CD14-positive monocyte (primary cell): ENCODE data around the gene WWTR1. TPM values are rescaled to one million over a fixed set of nuclear protein-coding genes. Genes with fewer than 3 reads are reported as not detected.

ENCODE experiments used
- DNase-seq, 3 donors: peaks; one replicate each; pipeline ENCODE4 v3.0.0-alpha.2; 2011 to 2022
- H2AFZ ChIP-seq: 2 replicates; pipeline ENCODE4 v1.6.0; 2012; ENCODE audit warnings: mild to moderate bottlenecking, low read depth, low read length, inconsistent platforms; ENCODE audit not compliant: insufficient read depth, poor library complexity, severe bottlenecking
- H3K27ac ChIP-seq, 2 donors: 1 replicate in 1 of 2; 2 replicates in 1 of 2; pipeline ENCODE4 v1.5.1; 2012 to 2013; ENCODE audit warnings: low read length in 2 of 2, control low read depth in 1 of 2, inconsistent platforms in 1 of 2, low read depth in 1 of 2, mild to moderate bottlenecking in 1 of 2
- H3K27me3 ChIP-seq, 2 donors: one replicate each; pipeline versions ENCODE4 v1.6.0 to v1.6.1; 2011 to 2013; ENCODE audit warnings: low read length in 2 of 2; ENCODE audit not compliant: control insufficient read depth in 2 of 2, insufficient read depth in 2 of 2
- H3K36me3 ChIP-seq, 2 donors: replicated peaks in 1 of 2; 1 replicate in 1 of 2; 2 replicates in 1 of 2; pipeline versions ENCODE4 v1.5.1 to v1.6.1; 2012 to 2013; ENCODE audit warnings: low read length in 2 of 2, control low read depth in 1 of 2, inconsistent platforms in 1 of 2, mild to moderate bottlenecking in 1 of 2; ENCODE audit not compliant: insufficient read depth in 2 of 2, control insufficient read depth in 1 of 2
- H3K4me1 ChIP-seq, 2 donors: 1 replicate in 1 of 2; 2 replicates in 1 of 2; pipeline versions ENCODE4 v1.5.1 to v1.6.1; 2012 to 2013; ENCODE audit warnings: low read length in 2 of 2, control low read depth in 1 of 2, inconsistent platforms in 1 of 2, mild to moderate bottlenecking in 1 of 2, moderate library complexity in 1 of 2; ENCODE audit not compliant: insufficient read depth in 2 of 2, control insufficient read depth in 1 of 2
- H3K4me2 ChIP-seq: replicated peaks from 2 replicates; pipeline ENCODE3; 2012; ENCODE audit warnings: low read length, moderate library complexity, mild to moderate bottlenecking; ENCODE audit not compliant: poor library complexity, severe bottlenecking; ENCODE audit errors: extremely low read depth
- H3K4me3 ChIP-seq, 3 experiments: fragments of 200-600 bp in 1 of 3; sonication (generic) in 1 of 3; replicated peaks in 1 of 3; 1 replicate in 2 of 3; 2 replicates in 1 of 3; pipeline ENCODE4 v1.5.1; 2011 to 2013; ENCODE audit warnings: low read length in 3 of 3, mild to moderate bottlenecking in 3 of 3, control low read depth in 2 of 3, low read depth in 2 of 3, inconsistent platforms in 1 of 3, moderate library complexity in 1 of 3
- H3K79me2 ChIP-seq: 2 replicates; pipeline ENCODE4 v1.6.0; 2012; ENCODE audit warnings: mild to moderate bottlenecking, control low read depth, inconsistent platforms, low read length, moderate library complexity; ENCODE audit not compliant: insufficient read depth
- H3K9ac ChIP-seq: 2 replicates; pipeline ENCODE4 v1.6.0; 2017; ENCODE audit warnings: low read length, mild to moderate bottlenecking; ENCODE audit not compliant: insufficient read depth, poor library complexity, severe bottlenecking
- H3K9me3 ChIP-seq, 2 donors: replicated peaks in 1 of 2; 1 replicate in 1 of 2; 2 replicates in 1 of 2; pipeline versions ENCODE4 v1.5.1 to v1.6.1; 2012 to 2013; ENCODE audit warnings: low read length in 2 of 2, control low read depth in 1 of 2; ENCODE audit not compliant: control insufficient read depth in 1 of 2, insufficient read depth in 1 of 2
- H4K20me1 ChIP-seq: 2 replicates; pipeline ENCODE4 v1.6.0; 2012; ENCODE audit warnings: mild to moderate bottlenecking, low read length, control low read depth, moderate library complexity; ENCODE audit not compliant: insufficient read depth
- H3K27ac Mint-ChIP-seq, 7 donors: one replicate each; pipeline ENCODE4 v1.8.0; 2020; ENCODE audit warnings: mild to moderate bottlenecking in 7 of 7, mixed read lengths in 7 of 7, moderate library complexity in 6 of 7, inconsistent platforms in 2 of 7
- H3K27me3 Mint-ChIP-seq, 3 donors: one replicate each; pipeline ENCODE4 v1.8.0; 2021 to 2022; ENCODE audit warnings: low read depth in 3 of 3, mild to moderate bottlenecking in 3 of 3, mixed read lengths in 3 of 3, moderate library complexity in 3 of 3, inconsistent platforms in 1 of 3
- H3K36me3 Mint-ChIP-seq, 2 donors: one replicate each; pipeline ENCODE4 v1.8.0; 2020; ENCODE audit warnings: mixed read lengths in 2 of 2, inconsistent platforms in 1 of 2, mild to moderate bottlenecking in 1 of 2
- H3K4me1 Mint-ChIP-seq: one replicate; pipeline ENCODE4 v1.8.0; 2020; ENCODE audit warnings: mild to moderate bottlenecking, mixed read lengths
- H3K4me3 Mint-ChIP-seq, 2 donors: one replicate each; pipeline ENCODE4 v1.8.0; 2020; ENCODE audit warnings: mild to moderate bottlenecking in 2 of 2, mixed read lengths in 2 of 2, moderate library complexity in 1 of 2
- H3K9me3 Mint-ChIP-seq, 7 donors: one replicate each; pipeline ENCODE4 v1.8.0; 2020 to 2022; ENCODE audit warnings: mixed read lengths in 7 of 7, mild to moderate bottlenecking in 6 of 7, moderate library complexity in 6 of 7, inconsistent platforms in 2 of 7
- WGBS: methylation state at CpG from one replicate; pipeline ENCODE4 v1.1.5; 2013; ENCODE audit warnings: missing lambda C conversion rate; ENCODE audit not compliant: insufficient coverage; 5-methylcytosine and 5-hydroxymethylcytosine counted together
- intact Hi-C, 2 donors: fragments of 100-400 bp; cut with micrococcal nuclease; formaldehyde crosslinking; loops; one replicate each; pipeline versions ENCODE4 v1.15.0 to v1.15.1; 2023
- polyA plus RNA-seq, 3 donors: library from polyadenylated mRNA; depleted of rRNA in 1 of 3; unstranded in 2 of 3; stranded (reverse) in 1 of 3; fragments of 300-500 nt in 2 of 3; fragments of >200 nt in 1 of 3; fragmentation: Illumina TruSeq in 2 of 3; gene quantifications; 1 replicate in 2 of 3; 2 replicates in 1 of 3; pipeline ENCODE4 v1.2.3, GENCODE V29; 2012 to 2021
- TF ChIP-seq, protein P1 (sequence below): fragments of 200-600 bp; IDR thresholded peaks from one replicate; pipeline ENCODE4 v1.8.0; 2022; ENCODE audit warnings: antibody characterized with exemption, mild to moderate bottlenecking

The WWTR1 gene
- polyA plus RNA-seq, 3 donors, result not detected

DNA sequence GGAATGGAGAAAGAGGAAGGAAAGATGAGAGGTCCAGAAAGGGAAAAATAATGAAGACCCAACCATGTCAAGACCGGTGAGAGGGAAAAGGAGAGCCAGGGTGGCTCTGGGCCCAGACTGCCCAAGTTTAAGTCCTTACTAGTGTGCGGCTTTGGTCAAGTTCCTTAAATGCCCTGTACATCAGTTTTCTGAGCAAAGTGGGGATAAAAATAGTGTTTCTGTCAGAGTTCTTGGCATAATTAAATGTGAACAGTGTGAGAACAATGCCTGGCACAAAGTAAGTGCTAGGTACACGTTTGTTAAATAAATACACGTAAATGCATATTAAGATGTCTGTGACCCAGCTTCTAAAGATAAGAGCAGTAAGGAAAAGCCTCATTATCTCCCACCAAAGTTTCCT is 23.8 kb downstream of the WWTR1 start:
- Mint-ChIP-seq H3K36me3 (no peaks in the 10 kb centered on the region), H3K27ac (no peak overlapping the region), H3K4me3 (peak overlapping the region in 1 of 2 donors; percentile 44), H3K27me3 (peaks cover 76 to 96% (median 91%) of the 10 kb centered on the region in 3 donors), H3K4me1 (peaks cover 4% of the 10 kb centered on the region), H3K9me3 (peaks cover 0 to 6% (median 4%) of the 10 kb centered on the region in 7 donors)
- no peaks in the 10 kb centered on the region for H3K79me2 ChIP-seq
- H3K9me3 ChIP-seq, result no peaks in the 10 kb centered on the region
- no peaks in the 10 kb centered on the region for H3K4me1 ChIP-seq
- H2AFZ ChIP-seq, result no peak overlapping the region
- H3K9ac ChIP-seq, result no peak overlapping the region
- H3K27ac ChIP-seq, result no peak overlapping the region
- no peak overlapping the region for H3K4me3 ChIP-seq
- H3K4me2 ChIP-seq, result no peak overlapping the region
- 91% methylated on average over 4 of the region's 4 CpGs for WGBS
- no peaks in the 10 kb centered on the region for H3K36me3 ChIP-seq
- TF ChIP-seq, protein P1, sequence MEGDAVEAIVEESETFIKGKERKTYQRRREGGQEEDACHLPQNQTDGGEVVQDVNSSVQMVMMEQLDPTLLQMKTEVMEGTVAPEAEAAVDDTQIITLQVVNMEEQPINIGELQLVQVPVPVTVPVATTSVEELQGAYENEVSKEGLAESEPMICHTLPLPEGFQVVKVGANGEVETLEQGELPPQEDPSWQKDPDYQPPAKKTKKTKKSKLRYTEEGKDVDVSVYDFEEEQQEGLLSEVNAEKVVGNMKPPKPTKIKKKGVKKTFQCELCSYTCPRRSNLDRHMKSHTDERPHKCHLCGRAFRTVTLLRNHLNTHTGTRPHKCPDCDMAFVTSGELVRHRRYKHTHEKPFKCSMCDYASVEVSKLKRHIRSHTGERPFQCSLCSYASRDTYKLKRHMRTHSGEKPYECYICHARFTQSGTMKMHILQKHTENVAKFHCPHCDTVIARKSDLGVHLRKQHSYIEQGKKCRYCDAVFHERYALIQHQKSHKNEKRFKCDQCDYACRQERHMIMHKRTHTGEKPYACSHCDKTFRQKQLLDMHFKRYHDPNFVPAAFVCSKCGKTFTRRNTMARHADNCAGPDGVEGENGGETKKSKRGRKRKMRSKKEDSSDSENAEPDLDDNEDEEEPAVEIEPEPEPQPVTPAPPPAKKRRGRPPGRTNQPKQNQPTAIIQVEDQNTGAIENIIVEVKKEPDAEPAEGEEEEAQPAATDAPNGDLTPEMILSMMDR, result no peak
- no peak for DNase-seq
- intact Hi-C loops, result no loop called here
- no peaks in the 10 kb centered on the region for H4K20me1 ChIP-seq
- peaks cover 82 to 98% of the 10 kb centered on the region in 2 donors for H3K27me3 ChIP-seq

DNA sequence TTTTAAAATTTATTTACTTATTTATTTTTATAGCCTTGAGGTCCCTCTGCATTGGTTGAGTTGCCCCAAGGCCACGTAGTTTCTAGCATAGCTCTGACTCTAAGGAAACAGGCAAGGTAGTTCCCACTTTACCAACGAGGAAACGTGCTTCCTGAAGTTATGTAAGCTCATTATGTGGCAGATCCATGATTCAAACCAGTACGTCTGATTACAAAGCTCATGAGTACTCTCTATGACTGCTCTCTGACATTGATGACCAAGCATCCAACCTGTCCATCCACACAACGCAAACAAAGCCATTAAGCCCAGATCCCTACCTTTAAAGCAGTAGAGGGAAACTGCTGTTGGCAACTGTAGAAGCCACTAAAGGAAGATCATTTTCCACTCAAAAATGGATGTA is 25.6 kb downstream of the WWTR1 start:
- H3K4me1 Mint-ChIP-seq, result peaks cover 4% of the 10 kb centered on the region
- DNase-seq, result no peak
- TF ChIP-seq, protein P1, result no peak
- intact Hi-C loops, result no loop called here
- no peaks in the 10 kb centered on the region for H3K4me1 ChIP-seq
- H3K36me3 ChIP-seq, result no peaks in the 10 kb centered on the region
- no peak overlapping the region for H2AFZ ChIP-seq
- no peak overlapping the region for H3K4me2 ChIP-seq
- H3K4me3 Mint-ChIP-seq, result peak overlapping the region in 1 of 2 donors; percentile 51
- WGBS, result 71% methylated on average over 2 of the region's 5 CpGs
- peaks cover 0 to 15% (median 9%) of the 10 kb centered on the region in 7 donors for H3K9me3 Mint-ChIP-seq
- peaks cover 78 to 94% (median 89%) of the 10 kb centered on the region in 3 donors for H3K27me3 Mint-ChIP-seq
- H3K27ac Mint-ChIP-seq, result no peak overlapping the region
- no peaks in the 10 kb centered on the region for H4K20me1 ChIP-seq
- no peaks in the 10 kb centered on the region for H3K79me2 ChIP-seq
- H3K4me3 ChIP-seq, result no peak overlapping the region
- no peak overlapping the region for H3K9ac ChIP-seq
- no peak overlapping the region for H3K27ac ChIP-seq
- H3K36me3 Mint-ChIP-seq, result no peaks in the 10 kb centered on the region
- peaks cover 0 to 10% of the 10 kb centered on the region in 2 donors for H3K9me3 ChIP-seq
- peaks cover 81 to 97% of the 10 kb centered on the region in 2 donors for H3K27me3 ChIP-seq
